Spleen (tissue), 13 donors: Measurements from ENCODE around the gene CATSPER2. TPM values are rescaled to one million over a fixed set of nuclear protein-coding genes. Genes with fewer than 3 reads are reported as not detected.
"Not testable (repeated sequence)": the region's sequence is repeated elsewhere in the genome, so short reads cannot be mapped to it uniquely, and the experiment has no call there.

Source experiments
- DNase-seq: peaks from one replicate; pipeline ENCODE4 v3.0.0-alpha.2; 2020
- H3K27ac ChIP-seq, 8 donors: fragments of 200-600 bp; sonication (generic) in 7 of 8; 1 replicate in 4 of 8; 2 replicates in 4 of 8; pipeline versions ENCODE4 v1.5.0 to v1.8.0; 2016 to 2021; ENCODE audit warnings: inconsistent platforms in 4 of 8, mild to moderate bottlenecking in 4 of 8, moderate library complexity in 1 of 8
- H3K27me3 ChIP-seq, 7 donors: fragments of 200-600 bp; sonication (generic) in 6 of 7; replicated peaks in 1 of 7; 1 replicate in 4 of 7; 2 replicates in 3 of 7; pipeline versions ENCODE4 v1.5.0 to v1.8.0; 2016 to 2021; ENCODE audit warnings: inconsistent platforms in 3 of 7, mild to moderate bottlenecking in 1 of 7
- H3K36me3 ChIP-seq, 6 donors: fragments of 200-600 bp; sonication (generic) in 5 of 6; 1 replicate in 4 of 6; 2 replicates in 2 of 6; pipeline versions ENCODE4 v1.5.0 to v1.8.0; 2016 to 2021; ENCODE audit warnings: inconsistent platforms in 2 of 6
- H3K4me1 ChIP-seq, 6 donors: fragments of 200-600 bp; sonication (generic) in 5 of 6; 1 replicate in 3 of 6; 2 replicates in 3 of 6; pipeline versions ENCODE4 v1.5.0 to v1.8.0; 2016 to 2021; ENCODE audit warnings: inconsistent platforms in 3 of 6
- H3K4me3 ChIP-seq, 8 donors: fragments of 200-600 bp; sonication (generic) in 7 of 8; 1 replicate in 4 of 8; 2 replicates in 4 of 8; pipeline versions ENCODE4 v1.5.0 to v1.8.0; 2016 to 2021; ENCODE audit warnings: inconsistent platforms in 4 of 8, mild to moderate bottlenecking in 4 of 8, moderate library complexity in 2 of 8
- H3K9me3 ChIP-seq, 8 donors: fragments of 200-600 bp; sonication (generic) in 7 of 8; 1 replicate in 4 of 8; 2 replicates in 4 of 8; pipeline versions ENCODE4 v1.5.0 to v1.8.0; 2016 to 2021; ENCODE audit warnings: inconsistent platforms in 4 of 8
- CTCF ChIP-seq, 11 experiments: fragments of 200-600 bp in 7 of 11; fragments of 450-650 bp in 4 of 11; sonication (generic) in 4 of 11; IDR thresholded peaks in 8 of 11; conservative IDR thresholded peaks in 3 of 11; 1 replicate in 7 of 11; 2 replicates in 4 of 11; pipeline versions ENCODE4 v1.4.0 to v1.8.0; 2016 to 2021; ENCODE audit warnings: antibody characterized with exemption in 11 of 11, inconsistent platforms in 4 of 11, mild to moderate bottlenecking in 1 of 11
- POLR2A ChIP-seq, 3 donors: fragments of 450-650 bp; IDR thresholded peaks; one replicate each; pipeline ENCODE4 v1.5.1; 2017; ENCODE audit warnings: antibody characterized with exemption in 3 of 3, mild to moderate bottlenecking in 1 of 3
- POLR2AphosphoS5 ChIP-seq, 3 donors: sonication (generic); formaldehyde crosslinking; IDR thresholded peaks; one replicate each; pipeline ENCODE4 v1.5.1; 2017; ENCODE audit warnings: antibody characterized with exemption in 3 of 3
- WGBS, 5 donors: extraction: QIAGEN DNeasy Blood & Tissue Kit in 3 of 5; methylation state at CpG; one replicate each; pipeline versions ENCODE4 v1.1.5 to v1.1.7; 2013 to 2018; 5-methylcytosine and 5-hydroxymethylcytosine counted together
- intact Hi-C: fragments of 100-400 bp; cut with DNase I; formaldehyde crosslinking; loops from one replicate; pipeline ENCODE4 v1.15.0; 2023; ENCODE audit warnings: low total_unique reads
- long read RNA-seq, 2 donors: transcript quantifications; one replicate each; lab custom pipeline, GENCODE V29; 2026
- polyA plus RNA-seq, 3 donors: library from polyadenylated mRNA; stranded (reverse); fragments of 200-250 nt; gene quantifications; one replicate each; pipeline ENCODE4 v1.2.1, GENCODE V29; 2013
- total RNA-seq, 7 donors: library from RNA; depleted of rRNA in 3 of 7; stranded (reverse); fragments of >200 nt in 3 of 7; fragmentation: NEBNext Ultra II Directional in 4 of 7; extraction: Animal tissue kit (Norgen Biotek cat#: 25700) in 4 of 7; gene quantifications; one replicate each; pipeline versions ENCODE4 v1.1.0 to v1.2.1, GENCODE V29; 2016 to 2021
- donor health status: healthy with polysubstance abuse.
- donor health status: DM: no; HTN: no; CAD: no; lungs with moderate emphysema.
- donor health status: DM: no; HTN: no; CAD: no.
- donor health status: Bipolar disorder and iron deficiency.
- donor health status: healthy.
- donor health status: DM: no; HTN: no; CAD: no.
- donor health status: DM: yes; HTN: yes; CAD: no.

The CATSPER2 gene
- total RNA-seq (10 to 100 TPM in 2 of 7 donors, 1 to 10 TPM in 5; 4.3 to 10.9 (median 8.2) TPM), polyA plus RNA-seq (1 to 10 TPM; 2.8 to 9.7 (median 8.6) TPM)
- long read RNA-seq, donor 1, result 0 reads
- long read RNA-seq, donor 2, result 0 reads

DNA sequence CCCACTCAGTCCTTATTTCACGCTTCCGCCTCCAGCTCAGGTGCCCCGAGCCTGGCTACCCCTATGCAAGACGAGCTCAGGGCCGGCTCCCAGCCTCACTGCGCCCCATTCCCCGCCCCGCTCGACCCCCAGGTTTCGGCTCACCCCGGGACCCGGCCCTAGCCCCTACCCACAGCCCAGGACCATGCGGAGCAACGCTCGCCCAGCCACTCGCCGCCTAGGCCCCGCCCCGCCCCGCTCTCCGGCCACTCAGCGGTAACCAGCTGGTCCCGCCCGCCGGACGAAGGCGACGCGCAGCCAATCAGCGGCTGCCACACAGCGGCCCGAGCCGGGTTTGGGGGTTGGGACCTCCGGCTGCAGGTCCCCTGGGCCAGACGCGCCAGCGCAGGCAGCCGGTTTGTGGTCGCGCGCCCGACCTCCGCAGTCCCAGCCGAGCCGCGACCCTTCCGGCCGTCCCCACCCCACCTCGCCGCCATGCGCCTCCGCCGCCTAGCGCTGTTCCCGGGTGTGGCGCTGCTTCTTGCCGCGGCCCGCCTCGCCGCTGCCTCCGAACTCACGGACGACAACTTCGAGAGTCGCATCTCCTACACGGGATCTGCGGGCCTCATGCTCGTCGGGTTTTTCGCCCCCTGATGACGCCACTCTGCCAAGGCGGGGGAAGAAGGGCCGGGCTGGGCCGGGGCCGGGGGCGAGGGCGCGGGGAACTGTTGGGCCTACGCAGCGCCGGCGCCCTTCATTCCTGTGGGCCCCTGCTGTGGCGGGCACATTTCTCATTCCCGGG is at the start of gene CATSPER2:
TSS of gene CATSPER2 (minus strand) at position 196 of the 781 bp plus-strand sequence. CDS start 783 bp downstream, outside the sequence.
- no peak for DNase-seq
- Histone ChIP-seq H3K27me3 (no peaks in the 10 kb centered on the region), H3K27ac (no peak within 1 kb of the TSS), H3K9me3 (no peaks in the 10 kb centered on the region), H3K4me3 (no peak within 1 kb of the TSS), H3K4me1 (no peaks in the 10 kb centered on the region), H3K36me3 (peaks cover 0 to 43% (median 9%) of the 10 kb centered on the region in 6 donors)
- intact Hi-C loops, result no loop called here
- WGBS, 5 donors, result 87 to 94% (median 93%) methylated on average over 63 to 85 of the region's 85 CpGs
- TF ChIP-seq CTCF (IDR thresholded peaks at IDR 0.05 in 8 of 11, conservative IDR thresholded peaks at IDR 0.05 in 3 of 11) (no peak), POLR2AphosphoS5 (IDR thresholded peaks at IDR 0.05) (no peak), POLR2A (IDR thresholded peaks at IDR 0.05) (no peak)

GRCh38 chr15:43693148-43694022 is 44.7 kb upstream of the CATSPER2 start, which contains the start of gene CKMT1A:
Gene CKMT1A, plus strand, starts transcription at chr15:43693859. Its CDS starts 192 bp downstream, at chr15:43694051.
- H3K4me3 ChIP-seq, intact Hi-C loops, H3K36me3 ChIP-seq, DNase-seq, H3K27me3 ChIP-seq, H3K9me3 ChIP-seq, H3K4me1 ChIP-seq, H3K27ac ChIP-seq: not testable (repeated sequence)
- no CpG with 5 or more reads among the region's 43 CpGs for WGBS, 5 donors

DNA sequence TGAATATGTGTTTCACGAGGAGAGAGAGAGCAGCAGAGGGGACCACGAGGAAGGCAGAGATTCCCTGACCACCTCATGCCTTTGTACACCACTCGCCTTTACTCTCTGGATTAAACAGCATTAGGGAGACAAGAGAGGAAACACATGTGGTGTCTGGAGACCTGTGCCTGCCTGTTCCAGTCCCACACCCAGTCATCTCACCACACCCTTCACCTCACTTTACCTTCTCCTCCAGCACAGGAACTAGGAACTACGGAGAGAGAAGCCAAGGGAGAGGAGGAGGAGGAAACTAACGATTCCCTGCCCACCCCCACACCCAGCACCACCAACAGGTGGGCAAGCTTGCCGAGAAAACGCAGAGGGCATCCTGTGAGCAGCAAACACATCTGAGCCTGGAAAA is 44.0 kb upstream of the CATSPER2 start:
- H3K9me3 ChIP-seq, DNase-seq, H3K27me3 ChIP-seq, H3K4me3 ChIP-seq, H3K4me1 ChIP-seq, H3K27ac ChIP-seq, intact Hi-C loops, H3K36me3 ChIP-seq: not testable (repeated sequence)
- WGBS, 5 donors, result 33 to 49% (median 39%) methylated on average over 2 to 3 of the region's 7 CpGs; no CpG with 5 or more reads in 1 of the 5 donors

DNA sequence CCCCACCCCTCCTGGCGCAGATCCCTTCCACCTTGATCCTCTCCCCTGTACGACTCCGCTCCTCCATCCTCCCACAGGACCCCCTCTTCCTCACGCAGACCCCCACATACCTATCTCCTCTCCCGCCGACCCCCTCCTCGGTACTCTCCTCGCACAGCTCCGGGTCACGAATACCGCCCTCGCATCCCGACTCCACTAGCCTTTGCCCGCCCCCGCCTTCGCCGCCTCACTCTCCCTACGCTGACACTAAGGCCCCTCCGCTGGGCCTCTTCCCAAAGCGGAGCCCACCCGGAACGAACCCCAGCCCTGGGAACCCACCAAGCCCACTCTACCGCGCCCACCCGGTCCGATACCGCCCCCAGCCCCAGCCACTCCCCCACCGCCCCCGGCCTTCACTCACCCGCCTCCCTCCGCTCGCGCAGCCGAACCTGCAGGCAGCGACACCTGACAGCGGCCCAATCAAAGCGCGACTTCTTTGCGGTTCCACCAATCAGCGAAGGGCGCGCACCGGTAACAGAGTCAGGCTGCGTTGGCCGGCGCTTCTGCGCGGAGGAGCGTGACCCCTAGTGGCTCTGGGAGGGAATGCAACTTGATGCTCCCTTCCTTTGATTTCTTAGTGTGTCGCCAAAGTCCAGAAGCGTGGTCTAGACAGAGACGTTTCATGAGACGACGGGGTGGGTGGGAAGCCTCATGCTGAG is 41.1 kb upstream of the CATSPER2 start:
- H3K27me3 ChIP-seq, intact Hi-C loops, H3K4me3 ChIP-seq, H3K9me3 ChIP-seq, H3K4me1 ChIP-seq, H3K27ac ChIP-seq, H3K36me3 ChIP-seq, DNase-seq: not testable (repeated sequence)
- WGBS, 5 donors, result no CpG with 5 or more reads among the region's 54 CpGs

DNA sequence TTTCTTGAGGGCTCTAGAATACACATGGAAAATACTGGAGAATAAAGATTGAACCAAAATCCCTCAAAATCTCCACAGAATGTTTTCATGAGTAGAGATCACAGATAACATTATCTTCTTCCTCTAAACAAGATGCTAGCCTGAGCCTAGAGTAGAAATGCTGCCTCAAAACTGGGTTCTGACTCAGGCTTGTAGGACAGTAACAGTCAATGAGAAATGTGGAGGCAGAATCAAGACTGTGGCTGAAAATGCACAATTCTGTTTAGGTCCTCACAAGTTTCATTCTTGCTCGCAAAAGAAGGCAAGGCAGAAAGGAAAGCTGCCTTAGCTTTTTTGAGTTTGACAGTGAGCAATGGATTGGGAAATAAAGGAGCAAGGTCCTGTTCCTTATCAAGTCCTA is 25.5 kb upstream of the CATSPER2 start:
- DNase-seq, result not testable (repeated sequence)
- WGBS, 5 donors, result no CpG with 5 or more reads among the region's 1 CpG

DNA sequence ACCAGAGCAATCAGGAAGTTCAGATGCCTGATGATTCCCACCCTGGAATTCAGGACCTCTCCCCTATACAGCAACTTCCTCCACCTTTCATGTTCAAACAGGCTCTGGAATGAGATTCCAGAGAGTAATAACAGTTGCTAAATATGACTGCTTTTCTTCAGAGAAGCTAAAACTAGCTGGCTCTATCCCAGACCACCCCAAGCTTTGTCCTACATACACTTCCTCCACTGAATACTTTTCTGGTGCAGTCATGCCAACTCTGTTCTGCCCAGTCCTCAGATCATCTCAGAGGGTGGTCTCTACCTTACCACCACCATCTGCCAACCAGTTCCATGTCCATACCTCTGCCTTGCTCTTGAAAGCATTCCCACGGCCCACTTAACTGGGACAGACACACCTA is 17.5 kb upstream of the CATSPER2 start:
- H3K27ac ChIP-seq, H3K9me3 ChIP-seq, H3K36me3 ChIP-seq, H3K4me3 ChIP-seq, DNase-seq, intact Hi-C loops, H3K27me3 ChIP-seq, H3K4me1 ChIP-seq: not testable (repeated sequence)
- 100% methylated on average over 1 of the region's 1 CpG; no CpG with 5 or more reads in 4 of the 5 donors for WGBS, 5 donors

More for the DNA sequence above, 25.5 kb upstream of the CATSPER2 start:
- H3K4me1 ChIP-seq, H3K9me3 ChIP-seq, intact Hi-C loops, H3K36me3 ChIP-seq, H3K27me3 ChIP-seq, H3K27ac ChIP-seq, H3K4me3 ChIP-seq: not testable (repeated sequence)

DNA sequence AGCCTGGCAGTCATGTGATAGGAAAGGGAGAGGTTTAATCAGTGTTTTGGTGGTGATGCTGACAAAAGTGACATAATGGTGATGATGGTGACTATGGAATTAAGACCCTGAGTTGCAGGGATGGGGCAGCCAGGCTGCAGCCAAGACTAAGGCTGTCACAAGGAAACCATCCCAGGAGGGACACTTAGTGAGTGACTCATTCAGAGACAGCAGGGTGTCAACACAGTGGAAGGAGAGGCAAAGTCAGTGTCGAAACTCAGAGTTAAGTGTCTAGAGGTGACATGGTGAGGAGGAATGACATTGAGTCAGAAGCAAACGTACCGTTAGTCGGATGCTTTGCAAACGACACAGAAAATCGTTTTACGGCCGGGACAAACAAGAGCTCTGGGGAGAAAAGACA is 14.7 kb upstream of the CATSPER2 start:
- H3K4me3 ChIP-seq, H3K9me3 ChIP-seq, H3K4me1 ChIP-seq, H3K27me3 ChIP-seq, DNase-seq, H3K27ac ChIP-seq, H3K36me3 ChIP-seq, intact Hi-C loops: not testable (repeated sequence)
- WGBS, 5 donors, result no CpG with 5 or more reads among the region's 8 CpGs

DNA sequence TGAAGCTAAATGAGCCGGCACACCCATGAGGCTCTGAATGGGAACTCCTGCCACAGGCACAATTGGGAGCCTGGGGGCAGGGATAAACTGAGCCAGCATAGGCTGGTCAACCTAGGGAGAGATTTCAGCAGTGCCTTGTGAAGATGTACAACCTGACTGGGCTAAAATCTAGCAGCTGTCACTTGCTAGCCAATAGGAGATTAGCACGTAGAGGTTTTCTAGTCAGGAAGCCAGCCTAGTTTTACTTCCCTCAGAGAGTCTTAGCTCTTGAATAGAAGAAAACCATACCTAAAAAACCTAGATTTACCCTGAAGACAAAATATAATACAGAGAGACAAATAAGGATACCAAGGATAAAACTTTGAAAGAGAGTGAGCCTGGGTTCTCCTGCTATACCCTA is 13.6 kb upstream of the CATSPER2 start:
- DNase-seq, H3K27me3 ChIP-seq, H3K27ac ChIP-seq, H3K4me3 ChIP-seq, H3K4me1 ChIP-seq, intact Hi-C loops, H3K36me3 ChIP-seq, H3K9me3 ChIP-seq: not testable (repeated sequence)
- WGBS, 5 donors, result 91 to 100% (median 93%) methylated on average over 1 of the region's 2 CpGs; no CpG with 5 or more reads in 2 of the 5 donors

DNA sequence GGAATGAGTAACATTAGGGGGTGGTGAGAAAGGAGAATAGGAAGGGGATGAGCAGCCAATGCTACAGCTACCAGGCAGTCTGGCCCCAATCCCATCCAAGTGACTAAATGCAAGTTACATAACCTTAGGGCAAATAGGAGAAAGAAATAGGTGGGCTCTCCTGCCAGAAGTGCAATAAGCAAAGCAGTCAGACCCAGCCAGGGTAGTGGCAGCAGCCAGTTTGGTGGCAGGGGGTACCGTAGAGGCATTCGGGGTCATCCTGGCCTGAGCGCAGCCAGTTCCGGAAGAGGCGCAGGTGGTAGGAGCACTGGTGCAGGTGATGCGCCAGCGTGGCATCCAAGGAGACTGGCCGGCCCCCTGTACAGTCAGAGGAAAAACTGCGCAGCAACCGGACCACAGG is 11.1 kb upstream of the CATSPER2 start:
- H3K9me3 ChIP-seq, H3K27me3 ChIP-seq, H3K27ac ChIP-seq, DNase-seq, H3K36me3 ChIP-seq, intact Hi-C loops, H3K4me1 ChIP-seq, H3K4me3 ChIP-seq: not testable (repeated sequence)
- 91 to 100% (median 100%) methylated on average over 2 to 6 of the region's 10 CpGs; no CpG with 5 or more reads in 2 of the 5 donors for WGBS, 5 donors
